Measurements from ENCODE around the gene MBD3L4.
"Not testable (repeated sequence)": the region's sequence is repeated elsewhere in the genome, so short reads cannot be mapped to it uniquely, and the experiment has no call there.

Gene MBD3L4

GRCh38 chr19:7040079-7040478 lies at the start of gene MBD3L4:
Gene MBD3L4 (minus strand): TSS chr19:7040179. CDS start chr19:7040144, 35 bp downstream.
- not testable (repeated sequence) for DNase-seq

- DNase-seq = no peak
Measured at GRCh38 chr19:7088999-7089398, 49.0 kb upstream of the MBD3L4 start.

DNA sequence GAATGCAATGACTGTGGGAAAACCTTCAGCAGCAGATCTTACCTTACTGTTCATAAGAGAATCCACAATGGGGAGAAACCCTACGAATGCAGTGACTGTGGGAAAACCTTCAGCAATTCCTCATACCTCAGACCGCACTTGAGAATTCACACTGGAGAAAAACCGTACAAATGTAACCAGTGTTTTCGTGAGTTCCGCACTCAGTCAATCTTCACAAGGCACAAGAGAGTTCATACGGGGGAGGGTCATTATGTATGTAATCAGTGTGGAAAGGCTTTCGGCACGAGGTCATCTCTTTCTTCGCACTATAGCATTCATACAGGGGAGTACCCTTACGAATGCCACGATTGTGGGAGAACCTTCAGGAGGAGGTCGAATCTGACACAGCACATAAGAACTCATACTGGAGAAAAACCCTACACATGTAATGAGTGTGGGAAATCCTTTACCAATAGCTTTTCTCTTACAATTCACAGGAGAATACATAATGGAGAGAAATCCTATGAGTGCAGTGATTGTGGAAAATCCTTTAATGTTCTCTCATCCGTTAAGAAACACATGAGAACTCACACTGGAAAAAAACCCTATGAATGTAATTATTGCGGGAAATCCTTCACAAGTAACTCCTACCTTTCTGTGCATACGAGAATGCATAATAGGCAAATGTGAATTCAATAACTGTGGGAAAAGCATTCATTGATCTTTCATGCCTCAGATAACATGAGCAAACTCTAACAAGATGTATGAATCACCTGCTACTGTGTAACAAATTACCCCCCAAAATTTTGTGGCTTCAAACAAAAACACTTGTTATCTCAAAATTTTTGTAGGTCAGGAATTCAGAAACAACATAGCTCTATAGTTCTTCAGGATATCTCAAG lies 43.3 kb upstream of the MBD3L4 start:
- no peak for DNase-seq

DNA sequence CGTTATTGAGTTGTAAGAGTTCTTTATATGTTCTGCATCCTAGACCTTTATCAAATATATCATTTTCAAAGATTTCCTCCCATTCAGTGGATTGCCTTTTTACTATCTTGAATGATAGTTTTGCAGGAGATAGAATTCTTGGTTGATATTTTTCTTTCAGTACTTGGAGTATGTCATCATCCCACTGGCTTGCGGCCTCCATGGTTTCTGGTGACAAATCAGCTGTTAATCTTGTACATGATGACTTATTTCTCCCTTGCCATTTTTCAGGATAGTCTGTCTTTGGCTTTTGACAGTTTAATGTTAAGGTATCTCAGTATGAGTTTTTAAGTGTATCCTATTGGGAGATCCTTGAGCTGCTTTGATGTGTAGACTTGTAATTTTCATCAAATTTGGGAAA lies 38.0 kb upstream of the MBD3L4 start:
- no peak for DNase-seq

GRCh38 chr19:7076151-7076550 lies 36.2 kb upstream of the MBD3L4 start:
- DNase-seq = no peak

DNA sequence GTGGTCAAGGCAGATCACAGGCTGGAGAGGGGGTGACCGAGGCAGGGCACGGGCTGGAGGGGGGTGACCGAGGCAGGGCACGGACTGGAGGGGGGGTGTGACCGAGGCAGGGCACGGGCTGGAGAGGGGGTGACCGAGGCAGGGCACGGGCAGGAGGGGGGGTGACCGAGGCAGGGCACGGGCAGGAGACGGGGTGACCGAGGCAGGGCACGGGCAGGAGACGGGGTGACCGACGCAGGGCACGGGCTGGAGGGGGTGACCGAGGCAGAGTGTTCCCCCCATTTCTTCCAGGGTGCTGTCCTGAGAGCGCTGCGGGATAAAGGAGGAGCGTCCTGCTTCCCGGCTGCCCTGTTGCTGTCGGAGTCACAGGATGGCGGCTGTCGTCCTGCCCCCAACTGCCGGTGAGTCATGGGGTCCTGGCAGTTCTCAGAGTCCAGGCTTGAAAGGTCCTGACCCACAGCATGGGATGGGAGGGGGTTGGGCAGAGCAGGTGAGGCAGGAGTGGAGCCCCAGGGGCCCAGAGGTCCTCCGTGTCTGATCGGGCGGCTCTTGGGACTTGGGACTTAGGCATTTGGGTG lies 34.8 kb upstream of the MBD3L4 start:
- DNase-seq = no peak

- DNase-seq = no peak
Measured at GRCh38 chr19:7072541-7072940, 32.6 kb upstream of the MBD3L4 start.

- no peak for DNase-seq
Measured at GRCh38 chr19:7069904-7070226, 29.9 kb upstream of the MBD3L4 start.

DNA sequence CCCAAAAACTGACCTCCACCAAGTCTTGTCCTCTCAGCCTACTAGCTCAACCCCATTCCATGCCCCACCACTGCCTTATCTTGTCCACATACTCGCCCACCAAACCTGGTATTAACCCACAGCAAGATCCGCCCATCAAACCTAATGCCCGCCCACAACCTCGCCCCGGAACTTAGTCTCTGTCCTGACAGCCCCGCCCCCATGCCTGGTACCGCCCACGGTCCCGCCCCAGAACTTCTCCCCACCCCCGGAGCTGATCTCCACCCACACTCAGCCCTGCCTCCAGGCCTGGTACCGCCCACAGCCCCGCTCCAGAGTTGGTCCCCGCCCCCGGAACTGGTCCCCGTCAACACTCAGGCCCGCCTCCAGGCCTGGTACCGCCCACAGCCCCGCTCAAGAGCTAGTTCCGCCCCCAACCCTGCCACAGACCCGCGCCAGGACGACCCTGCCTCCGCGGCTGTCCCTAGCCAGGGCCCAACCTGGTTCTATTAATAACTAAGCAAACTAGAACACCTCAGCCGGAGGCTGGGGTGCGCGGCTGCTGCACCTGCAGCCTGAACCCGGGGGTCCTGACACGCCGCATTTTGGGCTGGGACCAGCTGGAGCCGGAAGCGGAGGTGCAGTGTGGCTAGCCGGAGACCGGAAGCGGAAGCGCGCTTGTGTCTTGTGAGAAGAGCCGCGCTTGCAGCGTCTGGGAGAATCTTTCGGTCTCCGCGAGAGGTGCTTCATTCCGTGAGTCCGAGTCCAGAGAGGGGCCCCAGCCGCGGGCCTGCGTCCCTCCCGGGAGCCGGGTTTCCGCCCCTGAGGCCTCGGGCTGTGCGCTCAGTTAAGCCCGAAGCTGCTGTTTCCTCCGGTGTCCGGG lies 29.3 kb upstream of the MBD3L4 start, which contains the start of gene ZNF557:
ZNF557 (plus strand) TSS at position 662 of the 862 bp plus-strand sequence. CDS start 5,372 bp downstream, outside the sequence.
- peak; percentile 99 for DNase-seq

GRCh38 chr19:7068599-7068998 lies 28.6 kb upstream of the MBD3L4 start:
- no peak for DNase-seq

DNA sequence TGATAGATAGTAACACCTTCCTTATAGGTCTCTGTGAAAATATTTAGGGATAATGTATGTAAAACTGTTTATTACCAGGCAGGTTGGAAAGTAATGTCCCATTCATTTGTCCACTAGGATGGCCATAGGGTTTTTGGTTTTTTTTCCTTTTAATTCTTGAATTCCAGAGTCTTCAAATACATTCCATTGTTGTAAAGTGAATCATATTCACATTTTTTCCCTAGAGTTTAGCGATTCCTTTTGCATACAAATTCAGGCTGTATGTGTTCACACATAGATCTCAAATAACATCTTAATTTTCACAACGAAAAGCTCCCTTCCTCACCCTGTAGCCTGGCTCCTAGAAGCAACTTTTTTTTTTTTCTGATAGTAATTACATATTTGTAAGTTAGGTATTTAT lies 27.7 kb upstream of the MBD3L4 start:
- no peak for DNase-seq

DNA sequence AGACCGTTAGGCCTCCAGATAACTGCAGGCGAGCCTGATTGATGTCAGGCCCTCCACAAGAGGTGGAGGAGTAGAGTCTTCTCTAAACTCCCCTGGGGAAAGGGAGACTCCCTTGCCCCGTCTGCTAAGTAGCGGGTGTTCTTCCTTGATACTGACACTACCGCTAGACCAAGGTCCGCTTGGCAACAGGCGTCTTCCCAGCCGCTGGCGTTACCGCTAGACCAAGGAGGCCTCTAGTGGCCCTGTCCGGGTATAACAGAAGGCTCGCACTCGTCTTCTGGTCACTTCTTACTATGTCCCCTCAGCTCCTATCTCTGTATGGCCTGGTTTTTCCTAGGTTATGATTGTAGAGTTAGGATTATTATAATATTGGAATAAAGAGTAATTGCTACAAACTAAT lies 27.1 kb upstream of the MBD3L4 start:
- DNase-seq = not testable (repeated sequence)

- no peak for DNase-seq
Measured at GRCh38 chr19:7063764-7064418, 23.9 kb upstream of the MBD3L4 start.

DNA sequence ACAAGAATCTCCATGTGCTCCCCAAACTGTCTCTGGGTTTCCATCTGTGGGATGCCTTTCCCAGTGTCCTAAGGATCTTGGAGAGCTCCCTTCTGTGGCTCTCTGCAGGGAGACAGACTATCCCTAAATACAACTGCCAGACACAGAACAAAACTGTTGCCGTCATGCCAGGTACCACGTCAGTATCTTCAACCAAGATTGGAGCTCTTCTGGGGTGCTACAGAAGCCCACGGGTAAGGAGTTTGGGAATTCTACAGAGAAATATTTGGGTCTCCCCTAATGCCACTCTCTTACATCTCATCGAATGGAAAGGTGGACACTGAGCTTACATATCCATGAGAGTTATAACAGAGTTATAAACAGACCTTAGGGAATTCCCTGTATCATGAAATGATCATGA lies 23.4 kb upstream of the MBD3L4 start:
- no peak for DNase-seq

GRCh38 chr19:7059977-7060376 lies 20.0 kb upstream of the MBD3L4 start:
- not testable (repeated sequence) for DNase-seq

- DNase-seq = not testable (repeated sequence)
Measured at GRCh38 chr19:7058576-7058975, 18.6 kb upstream of the MBD3L4 start, which contains the start of gene MBD3L3. Gene MBD3L3 (minus strand): TSS chr19:7058676. CDS start chr19:7058605, 71 bp downstream.

GRCh38 chr19:7056371-7056770 lies 16.4 kb upstream of the MBD3L4 start:
- DNase-seq = not testable (repeated sequence)

GRCh38 chr19:7055679-7056078 lies 15.7 kb upstream of the MBD3L4 start:
- not testable (repeated sequence) for DNase-seq

DNA sequence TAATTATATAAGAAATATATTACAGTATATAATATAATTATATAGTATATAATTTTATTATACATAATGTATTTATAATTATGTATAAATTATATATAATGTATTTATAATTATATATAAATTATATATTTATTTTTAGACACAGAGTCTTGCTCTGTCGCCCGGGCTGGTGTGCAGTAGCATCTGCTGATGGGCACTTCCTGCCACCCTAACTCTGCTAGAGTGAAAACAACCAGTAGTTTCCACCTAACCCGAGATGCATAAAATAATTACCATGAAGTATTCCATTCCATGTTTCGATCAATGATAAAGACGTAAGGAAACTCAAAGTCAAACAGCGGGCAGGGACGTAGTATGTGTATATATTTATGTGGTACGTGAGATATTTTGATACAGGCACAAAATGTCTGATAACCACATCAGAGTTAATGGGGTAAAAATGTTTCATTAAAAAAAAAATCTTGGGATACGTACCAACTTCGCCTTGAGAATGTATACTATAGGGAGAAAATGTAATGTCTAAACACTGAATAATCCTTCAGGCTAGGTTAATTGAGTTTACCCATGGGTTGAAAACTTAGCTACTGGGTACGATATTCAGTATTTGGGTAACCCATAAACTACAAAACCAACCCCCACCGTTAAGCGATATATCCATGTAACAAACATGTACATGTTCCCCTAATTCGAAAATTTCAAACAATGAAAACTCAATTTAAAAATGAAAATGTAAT lies 14.8 kb upstream of the MBD3L4 start:
- DNase-seq = not testable (repeated sequence)

DNA sequence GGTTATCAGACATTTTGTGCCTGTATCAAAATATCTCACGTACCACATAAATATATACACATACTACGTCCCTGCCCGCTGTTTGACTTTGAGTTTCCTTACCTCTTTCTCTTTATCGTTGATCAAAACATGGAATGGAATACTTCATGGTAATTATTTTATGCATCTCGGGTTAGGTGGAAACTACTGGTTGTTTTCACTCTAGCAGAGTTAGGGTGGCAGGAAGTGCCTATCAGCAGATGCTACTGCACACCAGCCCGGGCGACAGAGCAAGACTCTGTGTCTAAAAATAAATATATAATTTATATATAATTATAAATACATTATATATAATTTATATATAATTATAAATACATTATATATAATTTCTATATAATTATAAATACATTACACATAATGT lies 12.9 kb upstream of the MBD3L4 start:
- DNase-seq = not testable (repeated sequence)

- DNase-seq = not testable (repeated sequence)
Measured at GRCh38 chr19:7051421-7051820, 11.4 kb upstream of the MBD3L4 start.

- not testable (repeated sequence) for DNase-seq
Measured at GRCh38 chr19:7049021-7049420, 9.0 kb upstream of the MBD3L4 start, which contains the start of gene MBD3L2. Gene MBD3L2 (plus strand): TSS chr19:7049321. CDS start chr19:7049374, 53 bp downstream.
